ENCODE measurements around the gene OLIG3.

Gene OLIG3

DNA sequence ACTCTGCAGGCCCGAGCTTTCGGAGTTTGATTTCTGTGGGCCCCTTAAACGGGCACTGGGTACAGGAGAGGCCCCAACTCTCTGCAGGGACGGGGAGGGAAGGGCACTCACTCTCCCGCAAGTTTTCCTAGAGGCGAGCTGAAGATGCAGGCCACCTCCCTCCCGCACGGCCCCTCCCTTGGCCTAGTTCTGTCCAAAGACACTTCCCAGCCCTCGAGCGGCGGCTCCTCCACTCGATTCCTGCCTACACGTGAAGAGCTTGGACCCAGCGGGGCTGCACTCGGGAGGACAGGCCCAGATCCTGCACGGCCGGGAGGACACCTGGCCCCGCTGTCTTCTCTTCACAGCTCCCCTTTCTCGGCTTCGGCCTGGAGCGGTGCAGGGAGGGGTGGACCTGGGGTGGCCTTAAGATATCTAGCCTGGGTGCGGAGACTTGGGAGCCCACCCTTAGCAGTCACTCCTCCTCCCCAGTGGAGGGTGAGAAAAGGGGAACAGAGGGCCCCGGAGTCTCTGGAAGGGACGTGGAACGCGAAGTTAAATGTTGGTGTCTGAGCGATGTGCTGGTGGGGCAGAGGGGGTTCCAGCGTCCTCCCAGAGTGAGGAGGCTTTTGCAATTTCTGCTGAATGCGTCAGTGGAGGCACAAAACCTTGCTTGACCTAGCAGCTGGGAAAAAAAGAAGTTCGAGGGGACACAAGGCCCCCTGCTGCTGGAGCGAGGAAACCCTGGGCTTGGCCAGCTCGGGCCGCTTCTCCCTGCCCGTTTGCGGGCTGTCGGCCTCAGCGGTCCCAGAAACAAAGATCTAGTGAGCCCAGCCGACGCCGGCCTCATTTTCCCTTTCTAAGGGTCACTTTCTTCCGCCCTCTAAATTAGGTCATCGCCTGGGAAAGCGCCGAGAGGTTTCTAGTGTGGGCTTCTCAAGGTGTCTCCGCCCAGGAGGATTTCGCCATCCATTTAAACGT, 4.9 kb downstream of the OLIG3 start:
- TF ChIP-seq FOXM1 (IDR thresholded peaks at IDR 0.05; ENCODE audit: borderline replicate concordance, low read depth) = no peak
- no peak for TF ChIP-seq CEBPB (IDR thresholded peaks at IDR 0.05)
- no peak for TF ChIP-seq TAF1 (IDR thresholded peaks at IDR 0.05; ENCODE audit: low read depth)
- TF ChIP-seq ZBTB7A (IDR thresholded peaks at IDR 0.05; ENCODE audit: low read depth) = no peak
- no peak for TF ChIP-seq EGR1 (IDR thresholded peaks at IDR 0.05)
- TF ChIP-seq, protein P1, sequence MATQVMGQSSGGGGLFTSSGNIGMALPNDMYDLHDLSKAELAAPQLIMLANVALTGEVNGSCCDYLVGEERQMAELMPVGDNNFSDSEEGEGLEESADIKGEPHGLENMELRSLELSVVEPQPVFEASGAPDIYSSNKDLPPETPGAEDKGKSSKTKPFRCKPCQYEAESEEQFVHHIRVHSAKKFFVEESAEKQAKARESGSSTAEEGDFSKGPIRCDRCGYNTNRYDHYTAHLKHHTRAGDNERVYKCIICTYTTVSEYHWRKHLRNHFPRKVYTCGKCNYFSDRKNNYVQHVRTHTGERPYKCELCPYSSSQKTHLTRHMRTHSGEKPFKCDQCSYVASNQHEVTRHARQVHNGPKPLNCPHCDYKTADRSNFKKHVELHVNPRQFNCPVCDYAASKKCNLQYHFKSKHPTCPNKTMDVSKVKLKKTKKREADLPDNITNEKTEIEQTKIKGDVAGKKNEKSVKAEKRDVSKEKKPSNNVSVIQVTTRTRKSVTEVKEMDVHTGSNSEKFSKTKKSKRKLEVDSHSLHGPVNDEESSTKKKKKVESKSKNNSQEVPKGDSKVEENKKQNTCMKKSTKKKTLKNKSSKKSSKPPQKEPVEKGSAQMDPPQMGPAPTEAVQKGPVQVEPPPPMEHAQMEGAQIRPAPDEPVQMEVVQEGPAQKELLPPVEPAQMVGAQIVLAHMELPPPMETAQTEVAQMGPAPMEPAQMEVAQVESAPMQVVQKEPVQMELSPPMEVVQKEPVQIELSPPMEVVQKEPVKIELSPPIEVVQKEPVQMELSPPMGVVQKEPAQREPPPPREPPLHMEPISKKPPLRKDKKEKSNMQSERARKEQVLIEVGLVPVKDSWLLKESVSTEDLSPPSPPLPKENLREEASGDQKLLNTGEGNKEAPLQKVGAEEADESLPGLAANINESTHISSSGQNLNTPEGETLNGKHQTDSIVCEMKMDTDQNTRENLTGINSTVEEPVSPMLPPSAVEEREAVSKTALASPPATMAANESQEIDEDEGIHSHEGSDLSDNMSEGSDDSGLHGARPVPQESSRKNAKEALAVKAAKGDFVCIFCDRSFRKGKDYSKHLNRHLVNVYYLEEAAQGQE (IDR thresholded peaks at IDR 0.05; ENCODE audit: low read depth) = no peak
- TF ChIP-seq YY1 (IDR thresholded peaks at IDR 0.05; ENCODE audit: low read depth) = no peak
- no peak for TF ChIP-seq EP300 (IDR thresholded peaks at IDR 0.05; ENCODE audit: borderline replicate concordance)
- TF ChIP-seq NFIC (IDR thresholded peaks at IDR 0.05) = no peak
- no peak for TF ChIP-seq TCF12 (IDR thresholded peaks at IDR 0.05; ENCODE audit: low read depth)
- TF ChIP-seq, protein P2, sequence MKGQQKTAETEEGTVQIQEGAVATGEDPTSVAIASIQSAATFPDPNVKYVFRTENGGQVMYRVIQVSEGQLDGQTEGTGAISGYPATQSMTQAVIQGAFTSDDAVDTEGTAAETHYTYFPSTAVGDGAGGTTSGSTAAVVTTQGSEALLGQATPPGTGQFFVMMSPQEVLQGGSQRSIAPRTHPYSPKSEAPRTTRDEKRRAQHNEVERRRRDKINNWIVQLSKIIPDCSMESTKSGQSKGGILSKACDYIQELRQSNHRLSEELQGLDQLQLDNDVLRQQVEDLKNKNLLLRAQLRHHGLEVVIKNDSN (IDR thresholded peaks at IDR 0.05) = no peak

DNA sequence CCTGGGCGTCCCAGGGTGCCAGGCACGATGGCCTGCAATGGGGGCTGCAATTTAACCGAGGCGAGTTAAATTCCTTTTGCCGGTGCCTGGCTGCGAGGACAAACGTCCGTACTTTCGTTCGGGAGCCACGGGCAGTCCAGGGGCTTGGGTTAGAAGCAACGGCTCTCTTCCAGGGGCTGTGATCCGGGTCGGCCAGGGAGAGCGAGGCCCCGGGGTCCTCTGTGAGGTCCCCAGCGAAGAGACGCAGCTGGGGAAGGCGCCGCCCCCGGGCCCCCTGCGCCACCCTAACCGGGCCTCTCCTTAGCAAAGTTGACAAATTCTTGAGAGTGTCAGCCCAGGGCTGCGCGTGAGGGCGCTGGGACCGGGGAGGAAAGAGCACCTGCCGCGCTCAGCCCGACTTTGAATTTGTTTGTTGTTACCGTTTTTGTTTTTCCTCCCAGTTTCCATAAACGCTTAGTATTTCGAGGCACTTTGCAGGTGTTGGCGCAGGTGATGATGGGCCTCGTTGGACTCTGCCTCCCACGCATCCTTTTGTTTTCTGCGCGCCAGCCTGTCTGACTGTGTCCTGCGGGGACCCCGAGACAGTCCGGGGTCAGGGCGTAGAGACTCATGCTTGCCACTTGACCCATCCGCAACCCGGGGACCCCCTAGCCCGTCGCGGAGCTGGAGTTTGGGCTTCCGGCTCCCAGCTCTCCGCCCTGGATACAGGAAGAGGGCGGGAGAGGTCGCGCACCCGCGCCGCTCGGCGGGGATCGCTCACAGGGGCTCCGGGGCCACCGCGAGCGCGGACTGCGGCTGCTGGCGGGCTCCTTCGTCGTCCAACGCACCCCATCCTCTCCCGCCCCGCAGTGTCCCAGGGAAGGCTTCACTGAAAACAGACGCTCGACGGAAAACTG, 5.8 kb downstream of the OLIG3 start:
- TF ChIP-seq, protein P2 (IDR thresholded peaks at IDR 0.05) = no peak
- TF ChIP-seq CEBPB (IDR thresholded peaks at IDR 0.05) = no peak
- no peak for TF ChIP-seq FOXM1 (IDR thresholded peaks at IDR 0.05; ENCODE audit: borderline replicate concordance, low read depth)
- TF ChIP-seq NFIC (IDR thresholded peaks at IDR 0.05) = no peak
- no peak for TF ChIP-seq TAF1 (IDR thresholded peaks at IDR 0.05; ENCODE audit: low read depth)
- no peak for TF ChIP-seq EP300 (IDR thresholded peaks at IDR 0.05; ENCODE audit: borderline replicate concordance)
- TF ChIP-seq, protein P3, sequence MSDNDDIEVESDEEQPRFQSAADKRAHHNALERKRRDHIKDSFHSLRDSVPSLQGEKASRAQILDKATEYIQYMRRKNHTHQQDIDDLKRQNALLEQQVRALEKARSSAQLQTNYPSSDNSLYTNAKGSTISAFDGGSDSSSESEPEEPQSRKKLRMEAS (IDR thresholded peaks at IDR 0.05) = no peak

DNA sequence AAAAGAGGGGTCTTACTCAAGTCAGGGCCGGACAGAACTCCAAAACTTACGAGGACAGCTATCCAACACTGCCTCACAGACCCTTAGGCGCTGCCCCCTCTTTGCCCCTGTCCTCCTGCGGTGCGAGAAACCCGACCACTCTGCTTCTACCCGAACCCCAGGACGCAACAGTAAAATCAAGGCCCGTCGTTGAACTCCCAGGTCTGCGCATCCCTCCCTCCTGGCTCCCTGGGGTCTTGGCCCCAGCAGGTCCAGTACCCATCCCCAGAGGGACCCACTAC, 6.4 kb downstream of the OLIG3 start:
- no peak for TF ChIP-seq TCF12 (IDR thresholded peaks at IDR 0.05; ENCODE audit: low read depth)
- no peak for TF ChIP-seq RAD21 (IDR thresholded peaks at IDR 0.05; ENCODE audit: low read depth)
- TF ChIP-seq FOXM1 (IDR thresholded peaks at IDR 0.05; ENCODE audit: borderline replicate concordance, low read depth) = no peak
- TF ChIP-seq ZBTB7A (IDR thresholded peaks at IDR 0.05; ENCODE audit: low read depth) = no peak
- TF ChIP-seq CEBPB (IDR thresholded peaks at IDR 0.05) = no peak
- TF ChIP-seq, protein P1 (IDR thresholded peaks at IDR 0.05; ENCODE audit: low read depth) = no peak
- TF ChIP-seq CREB1 (IDR thresholded peaks at IDR 0.05; ENCODE audit: low read depth) = no peak
- TF ChIP-seq TEAD4 (IDR thresholded peaks at IDR 0.05) = no peak

DNA sequence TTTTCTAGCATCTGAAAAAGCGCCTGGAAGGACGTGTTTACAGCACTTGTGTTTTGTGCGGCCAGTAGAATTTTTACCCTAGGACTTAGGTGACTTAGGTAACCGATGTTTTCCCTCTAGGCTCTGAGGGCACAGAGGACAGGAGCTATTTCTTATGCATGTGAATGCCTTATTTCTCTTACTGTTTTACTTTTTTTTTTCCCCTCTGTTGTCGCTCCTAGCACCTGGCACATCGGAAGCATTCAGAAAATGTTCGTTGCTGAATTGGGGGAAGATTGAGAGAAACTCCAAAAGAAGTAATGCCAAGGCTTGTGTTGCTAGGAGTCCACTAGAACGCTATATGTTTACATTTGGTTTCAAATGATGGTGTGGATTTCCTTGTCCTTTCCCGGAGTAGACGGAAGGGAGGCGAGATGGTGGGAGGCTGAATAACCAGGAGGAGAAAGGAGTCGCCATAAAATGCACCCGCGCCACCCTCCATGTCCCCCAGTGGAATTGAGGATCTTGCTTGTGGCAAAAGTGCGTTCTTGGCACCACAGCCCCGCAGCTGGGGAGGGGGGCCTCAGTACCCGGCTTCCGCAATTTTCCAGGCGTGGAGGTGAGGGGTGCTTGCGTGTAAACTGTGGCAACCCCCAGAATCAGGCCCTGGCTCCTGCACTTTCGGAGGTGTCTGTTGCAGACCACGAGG, 6.9 kb downstream of the OLIG3 start:
- TF ChIP-seq TEAD4 (IDR thresholded peaks at IDR 0.05) = no peak
- TF ChIP-seq TAF1 (IDR thresholded peaks at IDR 0.05; ENCODE audit: low read depth) = no peak
- TF ChIP-seq TCF12 (IDR thresholded peaks at IDR 0.05; ENCODE audit: low read depth) = no peak
- no peak for TF ChIP-seq YY1 (IDR thresholded peaks at IDR 0.05; ENCODE audit: low read depth)
- TF ChIP-seq, protein P2 (IDR thresholded peaks at IDR 0.05) = no peak
- no peak for TF ChIP-seq ZBTB7A (IDR thresholded peaks at IDR 0.05; ENCODE audit: low read depth)
- no peak for TF ChIP-seq FOXM1 (IDR thresholded peaks at IDR 0.05; ENCODE audit: borderline replicate concordance, low read depth)
- TF ChIP-seq, protein P1 (IDR thresholded peaks at IDR 0.05; ENCODE audit: low read depth) = no peak
- TF ChIP-seq EP300 (IDR thresholded peaks at IDR 0.05; ENCODE audit: borderline replicate concordance) = no peak
- TF ChIP-seq CREB1 (IDR thresholded peaks at IDR 0.05; ENCODE audit: low read depth) = no peak
- no peak for TF ChIP-seq NFIC (IDR thresholded peaks at IDR 0.05)
- no peak for TF ChIP-seq CEBPB (IDR thresholded peaks at IDR 0.05)
- no peak for TF ChIP-seq RAD21 (IDR thresholded peaks at IDR 0.05; ENCODE audit: low read depth)

Measured in Ishikawa (cell line).